Naive B cell (primary cell): Measurements from ENCODE around the gene ADAMTS6. TPM values are rescaled to one million over a fixed set of nuclear protein-coding genes. Genes with fewer than 3 reads are reported as not detected.
"Not testable (repeated sequence)": the region's sequence is repeated elsewhere in the genome, so short reads cannot be mapped to it uniquely, and the experiment has no call there.

Experiments used
- ATAC-seq, 2 donors: fragments of 150-1000 bp; cut with Tn5 transposase; 2 replicates each; pipeline ENCODE4 v1.10.0; 2021; ENCODE audit warnings: low read depth in 2 of 2, mild to moderate bottlenecking in 2 of 2, moderate library complexity in 2 of 2
- DNase-seq: peaks from one replicate; pipeline ENCODE4 v3.0.0; 2022
- H3K27ac Mint-ChIP-seq, 6 donors: one replicate each; pipeline ENCODE4 v1.8.0; 2020 to 2022; ENCODE audit warnings: mild to moderate bottlenecking in 6 of 6, mixed read lengths in 6 of 6, moderate library complexity in 5 of 6, inconsistent platforms in 2 of 6
- H3K27me3 Mint-ChIP-seq, 3 donors: one replicate each; pipeline ENCODE4 v1.8.0; 2021 to 2022; ENCODE audit warnings: mixed read lengths in 3 of 3, mild to moderate bottlenecking in 1 of 3
- H3K36me3 Mint-ChIP-seq, 2 donors: one replicate each; pipeline ENCODE4 v1.8.0; 2020 to 2022; ENCODE audit warnings: mixed read lengths in 2 of 2, inconsistent platforms in 1 of 2, mild to moderate bottlenecking in 1 of 2
- H3K4me1 Mint-ChIP-seq, 3 donors: one replicate each; pipeline ENCODE4 v1.8.0; 2020 to 2022; ENCODE audit warnings: mixed read lengths in 3 of 3, inconsistent platforms in 1 of 3, mild to moderate bottlenecking in 1 of 3, moderate library complexity in 1 of 3
- H3K4me3 Mint-ChIP-seq, 8 donors: one replicate each; pipeline ENCODE4 v1.8.0; 2020 to 2022; ENCODE audit warnings: mild to moderate bottlenecking in 8 of 8, mixed read lengths in 8 of 8, moderate library complexity in 8 of 8, inconsistent platforms in 2 of 8
- H3K9me3 Mint-ChIP-seq, 7 donors: one replicate each; pipeline ENCODE4 v1.8.0; 2020 to 2022; ENCODE audit warnings: mixed read lengths in 7 of 7, mild to moderate bottlenecking in 5 of 7, inconsistent platforms in 2 of 7, moderate library complexity in 1 of 7
- polyA plus RNA-seq, 6 donors: library from polyadenylated mRNA; unstranded; fragments of 300-500 nt; fragmentation: Illumina TruSeq; gene quantifications; one replicate each; pipeline ENCODE4 v1.2.3, GENCODE V29; 2021; ENCODE audit warnings: low read depth in 6 of 6

ADAMTS6 gene
- polyA plus RNA-seq, 6 donors from 2014 or later = 0.19 to 0.80 (median 0.48) TPM

GRCh38 chr5:65174231-65174630 lies 307.5 kb downstream of the ADAMTS6 start:
- not testable (repeated sequence) for ATAC-seq, H3K9me3 Mint-ChIP-seq, H3K36me3 Mint-ChIP-seq, DNase-seq, H3K4me1 Mint-ChIP-seq, H3K27ac Mint-ChIP-seq, H3K27me3 Mint-ChIP-seq, H3K4me3 Mint-ChIP-seq

GRCh38 chr5:65173130-65173525 lies 308.6 kb downstream of the ADAMTS6 start:
- Mint-ChIP-seq H3K9me3 (no peaks in the 10 kb centered on the region), H3K4me3 (no peak overlapping the region), H3K36me3 (peaks cover 0 to 4% of the 10 kb centered on the region in 2 donors), H3K4me1 (no peaks in the 10 kb centered on the region), H3K27me3 (no peaks in the 10 kb centered on the region), H3K27ac (no peak overlapping the region)
- ATAC-seq (no peak), DNase-seq (no peak)

- H3K9me3 Mint-ChIP-seq = no peaks in the 10 kb centered on the region
- DNase-seq (no peak), ATAC-seq (no peak)
- no peak overlapping the region for H3K4me3 Mint-ChIP-seq
- no peaks in the 10 kb centered on the region for H3K27me3 Mint-ChIP-seq
- H3K27ac Mint-ChIP-seq = no peak overlapping the region
- H3K4me1 Mint-ChIP-seq = no peaks in the 10 kb centered on the region
- peaks cover 0 to 4% of the 10 kb centered on the region in 2 donors for H3K36me3 Mint-ChIP-seq
Measured at GRCh38 chr5:65172486-65173129, 309.1 kb downstream of the ADAMTS6 start.

GRCh38 chr5:65171645-65172044 lies 310.1 kb downstream of the ADAMTS6 start:
- no peak overlapping the region for H3K27ac Mint-ChIP-seq
- ATAC-seq (no peak), DNase-seq (no peak)
- H3K27me3 Mint-ChIP-seq = no peaks in the 10 kb centered on the region
- H3K4me1 Mint-ChIP-seq = no peaks in the 10 kb centered on the region
- no peak overlapping the region for H3K4me3 Mint-ChIP-seq
- H3K9me3 Mint-ChIP-seq = no peaks in the 10 kb centered on the region
- peaks cover 0 to 4% of the 10 kb centered on the region in 2 donors for H3K36me3 Mint-ChIP-seq

GRCh38 chr5:65163698-65164097 lies 318.0 kb downstream of the ADAMTS6 start:
- Mint-ChIP-seq H3K9me3 (peaks cover 0 to 4% (median 2%) of the 10 kb centered on the region in 7 donors), H3K27me3 (peaks cover 0 to 5% (median 0%) of the 10 kb centered on the region in 3 donors), H3K4me3 (no peak overlapping the region), H3K4me1 (no peaks in the 10 kb centered on the region), H3K27ac (no peak overlapping the region), H3K36me3 (no peaks in the 10 kb centered on the region)
- no peak for DNase-seq
- no peak for ATAC-seq

- Mint-ChIP-seq H3K27ac (no peak overlapping the region), H3K4me1 (no peaks in the 10 kb centered on the region), H3K36me3 (no peaks in the 10 kb centered on the region), H3K4me3 (no peak overlapping the region), H3K27me3 (peaks cover 0 to 5% (median 0%) of the 10 kb centered on the region in 3 donors), H3K9me3 (peaks cover 0 to 4% (median 2%) of the 10 kb centered on the region in 7 donors)
- ATAC-seq (no peak), DNase-seq (no peak)
Measured at GRCh38 chr5:65161655-65162054, 320.1 kb downstream of the ADAMTS6 start.

GRCh38 chr5:65157906-65158603 lies 323.7 kb downstream of the ADAMTS6 start:
- no peak for DNase-seq
- Mint-ChIP-seq H3K4me3 (no peak overlapping the region), H3K4me1 (no peaks in the 10 kb centered on the region), H3K27me3 (peaks cover 0 to 5% (median 0%) of the 10 kb centered on the region in 3 donors), H3K36me3 (no peaks in the 10 kb centered on the region), H3K9me3 (peaks cover 0 to 1% (median 0%) of the 10 kb centered on the region in 7 donors), H3K27ac (peak overlapping the region in 1 of 6 donors; percentile 52)
- ATAC-seq = no peak

- no peak for ATAC-seq
- H3K9me3 Mint-ChIP-seq = peaks cover 0 to 1% (median 0%) of the 10 kb centered on the region in 7 donors
- H3K27me3 Mint-ChIP-seq = peaks cover 0 to 5% (median 0%) of the 10 kb centered on the region in 3 donors
- H3K4me1 Mint-ChIP-seq = no peaks in the 10 kb centered on the region
- DNase-seq = no peak
- H3K36me3 Mint-ChIP-seq = no peaks in the 10 kb centered on the region
- no peak overlapping the region for H3K27ac Mint-ChIP-seq
- H3K4me3 Mint-ChIP-seq = no peak overlapping the region
Measured at GRCh38 chr5:65156933-65157332, 324.8 kb downstream of the ADAMTS6 start.

GRCh38 chr5:65152131-65152530 lies 329.6 kb downstream of the ADAMTS6 start:
- ATAC-seq (no peak), DNase-seq (no peak)
- H3K27me3 Mint-ChIP-seq = no peaks in the 10 kb centered on the region
- no peaks in the 10 kb centered on the region for H3K9me3 Mint-ChIP-seq
- H3K4me3 Mint-ChIP-seq = no peak overlapping the region
- H3K4me1 Mint-ChIP-seq = no peaks in the 10 kb centered on the region
- no peaks in the 10 kb centered on the region for H3K36me3 Mint-ChIP-seq
- H3K27ac Mint-ChIP-seq = no peak overlapping the region

- no peaks in the 10 kb centered on the region for H3K27me3 Mint-ChIP-seq
- no peak overlapping the region for H3K27ac Mint-ChIP-seq
- H3K4me1 Mint-ChIP-seq = no peaks in the 10 kb centered on the region
- ATAC-seq = no peak
- H3K36me3 Mint-ChIP-seq = no peaks in the 10 kb centered on the region
- H3K9me3 Mint-ChIP-seq = no peaks in the 10 kb centered on the region
- H3K4me3 Mint-ChIP-seq = no peak overlapping the region
- DNase-seq = no peak
Measured at GRCh38 chr5:65151614-65152013, 330.1 kb downstream of the ADAMTS6 start.

GRCh38 chr5:65150599-65151304 lies 331.0 kb downstream of the ADAMTS6 start:
- no peak for DNase-seq
- Mint-ChIP-seq H3K27ac (no peak overlapping the region), H3K36me3 (no peaks in the 10 kb centered on the region), H3K27me3 (no peaks in the 10 kb centered on the region), H3K9me3 (no peaks in the 10 kb centered on the region), H3K4me1 (no peaks in the 10 kb centered on the region), H3K4me3 (no peak overlapping the region)
- no peak for ATAC-seq

- DNase-seq (no peak), ATAC-seq (no peak)
- Mint-ChIP-seq H3K4me3 (no peak overlapping the region), H3K4me1 (no peaks in the 10 kb centered on the region), H3K36me3 (no peaks in the 10 kb centered on the region), H3K9me3 (no peaks in the 10 kb centered on the region), H3K27me3 (peaks cover 0 to 2% (median 0%) of the 10 kb centered on the region in 3 donors), H3K27ac (no peak overlapping the region)
Measured at GRCh38 chr5:65149827-65150226, 331.9 kb downstream of the ADAMTS6 start.

- peaks cover 0 to 13% (median 0%) of the 10 kb centered on the region in 3 donors for H3K27me3 Mint-ChIP-seq
- H3K9me3 Mint-ChIP-seq = peaks cover 0 to 2% (median 0%) of the 10 kb centered on the region in 7 donors
- ATAC-seq (no peak), DNase-seq (no peak)
- no peak overlapping the region for H3K4me3 Mint-ChIP-seq
- no peaks in the 10 kb centered on the region for H3K4me1 Mint-ChIP-seq
- H3K27ac Mint-ChIP-seq = peak overlapping the region in 1 of 6 donors; percentile 0
- H3K36me3 Mint-ChIP-seq = no peaks in the 10 kb centered on the region
Measured at GRCh38 chr5:65144136-65144871, 337.4 kb downstream of the ADAMTS6 start.
